Fibroblast of pulmonary artery (primary cell): Measurements from ENCODE around the gene NLGN4X.

Source experiments
- DNase-seq: peaks from one replicate; pipeline ENCODE4 v3.0.0-alpha.2; 2010; ENCODE audit warnings: low read depth
- H3K4me3 ChIP-seq: replicated peaks from 2 replicates; pipeline ENCODE4 v1.5.1; 2011; ENCODE audit warnings: low read depth, mild to moderate bottlenecking, control low read depth, low read length, moderate library complexity
- TF ChIP-seq, protein P1 (sequence below): IDR thresholded peaks from 2 replicates; pipeline ENCODE4 v1.5.1; 2011; ENCODE audit warnings: mild to moderate bottlenecking, control low read depth, low read length, inconsistent platforms; ENCODE audit errors: missing control alignments

NLGN4X gene

DNA sequence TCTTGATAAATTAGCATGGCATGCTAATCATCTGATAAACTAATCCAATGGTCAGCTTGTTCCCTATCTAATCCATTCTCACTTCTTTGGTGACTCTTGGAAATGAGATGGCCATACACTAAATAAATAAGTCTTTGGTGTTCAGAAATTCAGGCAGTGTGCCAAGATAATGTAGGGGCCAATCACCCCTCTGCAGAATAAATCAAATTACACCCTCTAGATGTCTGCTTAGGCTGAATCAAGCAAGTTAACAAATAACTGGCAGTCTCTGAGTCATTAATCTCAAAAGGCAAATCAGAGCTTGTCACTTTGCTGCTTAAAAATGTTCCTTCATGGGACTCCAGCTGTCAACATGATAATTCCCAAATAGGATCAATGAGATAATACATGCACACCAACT lies 97.4 kb downstream of the NLGN4X start:
- no peak overlapping the region for H3K4me3 ChIP-seq
- DNase-seq: no peak
- TF ChIP-seq, protein P1, sequence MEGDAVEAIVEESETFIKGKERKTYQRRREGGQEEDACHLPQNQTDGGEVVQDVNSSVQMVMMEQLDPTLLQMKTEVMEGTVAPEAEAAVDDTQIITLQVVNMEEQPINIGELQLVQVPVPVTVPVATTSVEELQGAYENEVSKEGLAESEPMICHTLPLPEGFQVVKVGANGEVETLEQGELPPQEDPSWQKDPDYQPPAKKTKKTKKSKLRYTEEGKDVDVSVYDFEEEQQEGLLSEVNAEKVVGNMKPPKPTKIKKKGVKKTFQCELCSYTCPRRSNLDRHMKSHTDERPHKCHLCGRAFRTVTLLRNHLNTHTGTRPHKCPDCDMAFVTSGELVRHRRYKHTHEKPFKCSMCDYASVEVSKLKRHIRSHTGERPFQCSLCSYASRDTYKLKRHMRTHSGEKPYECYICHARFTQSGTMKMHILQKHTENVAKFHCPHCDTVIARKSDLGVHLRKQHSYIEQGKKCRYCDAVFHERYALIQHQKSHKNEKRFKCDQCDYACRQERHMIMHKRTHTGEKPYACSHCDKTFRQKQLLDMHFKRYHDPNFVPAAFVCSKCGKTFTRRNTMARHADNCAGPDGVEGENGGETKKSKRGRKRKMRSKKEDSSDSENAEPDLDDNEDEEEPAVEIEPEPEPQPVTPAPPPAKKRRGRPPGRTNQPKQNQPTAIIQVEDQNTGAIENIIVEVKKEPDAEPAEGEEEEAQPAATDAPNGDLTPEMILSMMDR: no peak

DNA sequence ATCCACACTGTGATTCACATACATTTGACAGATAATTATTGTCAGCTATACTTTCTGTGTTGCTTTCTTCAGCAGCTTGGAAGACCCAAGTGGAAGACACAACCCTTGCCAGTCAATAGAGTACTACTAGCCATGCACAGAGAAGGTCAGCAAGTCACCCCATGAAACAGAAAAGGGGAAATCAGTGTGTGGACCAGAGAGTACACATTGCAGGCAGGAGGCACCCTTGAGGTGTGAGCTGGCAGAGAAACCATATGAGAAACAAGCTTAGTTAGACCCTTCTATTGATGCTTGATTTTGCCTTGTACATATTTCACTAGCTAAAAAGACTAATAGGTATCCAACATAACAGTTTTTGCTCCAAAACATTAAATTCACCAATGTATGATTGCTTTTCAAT lies 99.5 kb downstream of the NLGN4X start:
- H3K4me3 ChIP-seq: no peak overlapping the region
- no peak for DNase-seq
- TF ChIP-seq, protein P1: no peak

DNA sequence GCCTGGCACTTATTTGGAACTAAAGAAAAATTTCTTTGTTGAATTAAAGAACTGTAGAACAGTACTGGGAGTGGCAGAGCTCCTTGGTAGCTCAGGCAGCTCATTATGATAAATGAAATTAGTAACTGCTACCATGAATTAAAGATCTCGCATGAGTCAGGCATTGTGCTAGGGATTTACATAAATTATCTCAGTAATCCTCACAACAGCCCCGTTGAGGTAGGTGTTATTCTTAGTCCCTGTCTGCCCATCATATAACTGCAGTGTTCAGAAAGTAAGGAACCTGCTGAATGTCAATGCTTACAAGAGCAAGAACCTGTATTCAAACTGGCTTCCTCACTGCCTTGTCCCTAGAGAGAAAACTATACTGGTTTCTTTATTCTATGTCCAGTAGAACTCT lies 108.3 kb downstream of the NLGN4X start:
- TF ChIP-seq, protein P1: no peak
- DNase-seq: no peak
- H3K4me3 ChIP-seq: no peak overlapping the region

DNA sequence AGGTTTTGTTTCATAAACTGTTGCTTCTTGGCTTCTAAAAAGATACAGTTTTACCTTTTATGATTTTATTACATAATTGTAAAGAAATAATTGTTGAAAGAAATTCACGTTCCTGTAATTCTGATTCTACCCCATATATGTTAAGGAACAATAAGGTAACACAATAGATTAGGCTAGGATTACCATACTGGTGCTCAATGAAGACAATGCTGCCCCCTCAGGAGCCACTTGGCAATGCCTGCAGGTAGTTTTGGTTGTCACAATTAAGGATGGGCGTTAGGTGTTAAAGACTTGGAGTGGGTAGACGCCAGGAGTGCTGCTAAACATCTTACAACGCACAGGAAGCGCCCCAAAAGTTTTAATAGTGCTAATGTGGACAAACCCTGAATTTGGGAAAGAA lies 133.2 kb downstream of the NLGN4X start:
- TF ChIP-seq, protein P1: no peak

DNA sequence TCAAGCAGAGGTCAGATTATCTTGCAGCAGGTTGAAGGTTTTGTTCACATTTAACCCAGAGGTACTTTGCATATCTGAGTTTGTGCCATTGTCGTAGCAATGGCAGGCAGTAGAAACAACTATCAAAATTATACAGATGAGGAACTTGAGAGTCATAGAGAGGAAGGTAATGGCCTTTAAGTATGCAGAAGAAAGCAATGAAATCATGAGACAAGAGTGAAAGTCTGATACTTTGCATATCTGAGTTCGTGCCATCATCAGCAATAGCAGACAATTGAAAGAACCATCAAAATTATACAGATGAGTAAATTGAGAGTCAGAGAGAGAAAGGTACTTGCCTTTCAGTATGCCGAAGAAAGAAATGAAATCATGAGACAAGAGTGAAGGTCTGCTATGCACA lies 154.1 kb downstream of the NLGN4X start:
- no peak for DNase-seq
- TF ChIP-seq, protein P1: no peak
- no peak overlapping the region for H3K4me3 ChIP-seq

More for the DNA sequence above, 133.2 kb downstream of the NLGN4X start:
- DNase-seq: no peak
- no peak overlapping the region for H3K4me3 ChIP-seq

DNA sequence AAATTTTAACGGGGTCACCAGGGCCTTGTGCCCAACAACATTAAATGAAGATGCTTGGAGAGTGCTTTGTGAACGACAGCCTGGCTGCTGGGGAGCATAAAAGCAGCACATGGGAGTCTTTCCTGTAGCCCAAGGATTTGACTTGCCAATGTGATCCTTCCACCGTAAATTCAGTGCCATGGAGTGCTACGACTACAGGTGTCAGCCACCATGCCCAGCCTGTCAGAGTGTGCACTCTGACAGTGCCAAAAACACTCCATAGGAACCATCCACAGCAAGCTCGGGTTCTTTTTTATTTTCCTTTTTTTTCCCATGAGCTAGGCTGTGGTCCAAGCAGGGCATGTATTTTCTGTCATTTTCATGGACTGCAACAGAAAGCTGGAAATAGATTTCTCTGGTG lies 156.9 kb downstream of the NLGN4X start:
- TF ChIP-seq, protein P1: no peak
- H3K4me3 ChIP-seq: no peak overlapping the region
- no peak for DNase-seq

DNA sequence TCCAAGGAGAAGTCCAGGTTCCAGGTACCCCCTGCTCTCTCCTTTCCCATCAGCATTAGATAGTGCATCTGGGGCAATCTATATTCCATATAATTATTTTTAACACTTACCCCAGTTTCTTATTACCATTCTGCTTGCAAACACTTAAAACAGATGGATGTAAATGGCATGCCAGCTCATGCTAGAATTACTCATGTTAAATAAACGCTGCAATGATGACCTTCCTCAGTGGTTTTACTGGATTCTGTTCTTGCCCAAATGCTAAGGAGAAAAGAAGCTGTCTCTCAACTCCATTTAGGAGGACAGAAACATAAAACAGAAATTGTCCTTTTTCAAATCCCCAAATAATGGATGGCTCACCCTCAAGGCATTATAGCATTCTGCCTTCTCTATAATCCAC lies 161.1 kb downstream of the NLGN4X start:
- H3K4me3 ChIP-seq: no peak overlapping the region
- DNase-seq: no peak
- TF ChIP-seq, protein P1: no peak
